ENCODE measurements around the gene SND1.

DNA sequence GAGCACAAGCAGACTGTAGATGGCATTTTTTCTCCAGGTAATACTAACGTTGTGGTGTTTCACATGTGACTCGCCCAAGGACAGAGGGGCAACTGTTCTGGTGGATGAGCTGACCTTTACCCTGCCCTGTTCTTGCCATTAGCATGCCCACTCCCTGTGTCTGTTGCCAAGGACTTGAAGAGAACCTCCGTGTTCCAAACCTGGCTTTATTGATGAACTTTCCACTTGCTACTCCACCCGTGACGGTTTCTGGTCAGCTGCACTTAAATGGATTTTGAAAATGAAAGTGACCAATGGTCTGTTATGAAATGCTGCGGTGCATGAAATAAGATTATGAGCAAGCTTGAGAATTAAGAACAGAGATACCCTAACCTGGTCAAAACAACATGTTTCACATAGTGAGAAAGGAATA, 348.9 kb downstream of the SND1 start:
- TF ChIP-seq, protein P1, sequence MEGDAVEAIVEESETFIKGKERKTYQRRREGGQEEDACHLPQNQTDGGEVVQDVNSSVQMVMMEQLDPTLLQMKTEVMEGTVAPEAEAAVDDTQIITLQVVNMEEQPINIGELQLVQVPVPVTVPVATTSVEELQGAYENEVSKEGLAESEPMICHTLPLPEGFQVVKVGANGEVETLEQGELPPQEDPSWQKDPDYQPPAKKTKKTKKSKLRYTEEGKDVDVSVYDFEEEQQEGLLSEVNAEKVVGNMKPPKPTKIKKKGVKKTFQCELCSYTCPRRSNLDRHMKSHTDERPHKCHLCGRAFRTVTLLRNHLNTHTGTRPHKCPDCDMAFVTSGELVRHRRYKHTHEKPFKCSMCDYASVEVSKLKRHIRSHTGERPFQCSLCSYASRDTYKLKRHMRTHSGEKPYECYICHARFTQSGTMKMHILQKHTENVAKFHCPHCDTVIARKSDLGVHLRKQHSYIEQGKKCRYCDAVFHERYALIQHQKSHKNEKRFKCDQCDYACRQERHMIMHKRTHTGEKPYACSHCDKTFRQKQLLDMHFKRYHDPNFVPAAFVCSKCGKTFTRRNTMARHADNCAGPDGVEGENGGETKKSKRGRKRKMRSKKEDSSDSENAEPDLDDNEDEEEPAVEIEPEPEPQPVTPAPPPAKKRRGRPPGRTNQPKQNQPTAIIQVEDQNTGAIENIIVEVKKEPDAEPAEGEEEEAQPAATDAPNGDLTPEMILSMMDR (IDR thresholded peaks at IDR 0.05), result no peak
- no peak for TF ChIP-seq POLR2A (IDR thresholded peaks at IDR 0.05)

Measured in esophagus squamous epithelium (tissue), 4 donors.